HG02840 (cell line): ENCODE data around the gene DACT3.

Source experiments
- ATAC-seq: cut with Tn5 transposase; IDR thresholded peaks from one replicate; pipeline ENCODE4 v1.9.1; 2021; ENCODE audit warnings: mild to moderate bottlenecking, moderate library complexity, moderate number of reproducible peaks; ENCODE audit not compliant: unreplicated experiment, low FRiP score

DACT3 gene

DNA sequence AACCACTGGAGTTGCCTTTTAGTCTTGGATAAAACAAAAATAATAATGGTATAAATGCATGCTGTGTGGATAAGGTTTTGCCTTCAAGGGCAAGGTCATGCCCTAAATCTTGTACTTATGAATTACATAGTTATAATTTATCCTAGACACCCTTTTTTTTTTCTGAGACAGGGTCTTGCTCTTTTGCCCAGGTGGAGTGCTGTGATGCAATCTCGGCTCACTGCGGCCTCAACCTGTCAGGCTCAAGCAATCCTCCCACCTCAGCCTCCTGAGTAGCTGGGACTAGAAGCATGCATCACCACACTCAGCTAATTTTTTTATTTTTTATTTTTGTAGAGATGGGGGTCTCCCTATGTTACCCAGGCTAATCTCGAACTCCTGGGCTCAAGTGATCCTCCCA, 7.7 kb upstream of the DACT3 start:
- ATAC-seq = no peak

DNA sequence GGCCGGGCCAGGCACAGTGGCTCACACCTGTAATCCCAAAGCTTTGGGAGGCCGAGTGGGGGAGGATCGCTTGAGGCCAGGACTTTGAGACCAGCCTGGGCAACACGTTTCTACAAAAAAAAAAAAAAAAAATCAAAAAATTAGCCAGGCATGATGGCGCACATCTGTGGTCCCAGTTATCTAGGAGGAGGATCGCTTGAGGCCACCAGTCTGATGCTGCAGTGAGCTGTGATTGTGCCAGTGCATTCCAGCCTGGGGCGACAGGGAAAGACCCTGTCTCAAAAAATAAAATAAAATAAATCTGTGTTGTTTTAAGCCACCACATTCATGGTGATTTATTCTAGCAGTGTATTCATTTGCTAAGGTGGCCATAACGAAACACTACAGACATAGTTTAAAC, 4.1 kb upstream of the DACT3 start:
- ATAC-seq = no peak

DNA sequence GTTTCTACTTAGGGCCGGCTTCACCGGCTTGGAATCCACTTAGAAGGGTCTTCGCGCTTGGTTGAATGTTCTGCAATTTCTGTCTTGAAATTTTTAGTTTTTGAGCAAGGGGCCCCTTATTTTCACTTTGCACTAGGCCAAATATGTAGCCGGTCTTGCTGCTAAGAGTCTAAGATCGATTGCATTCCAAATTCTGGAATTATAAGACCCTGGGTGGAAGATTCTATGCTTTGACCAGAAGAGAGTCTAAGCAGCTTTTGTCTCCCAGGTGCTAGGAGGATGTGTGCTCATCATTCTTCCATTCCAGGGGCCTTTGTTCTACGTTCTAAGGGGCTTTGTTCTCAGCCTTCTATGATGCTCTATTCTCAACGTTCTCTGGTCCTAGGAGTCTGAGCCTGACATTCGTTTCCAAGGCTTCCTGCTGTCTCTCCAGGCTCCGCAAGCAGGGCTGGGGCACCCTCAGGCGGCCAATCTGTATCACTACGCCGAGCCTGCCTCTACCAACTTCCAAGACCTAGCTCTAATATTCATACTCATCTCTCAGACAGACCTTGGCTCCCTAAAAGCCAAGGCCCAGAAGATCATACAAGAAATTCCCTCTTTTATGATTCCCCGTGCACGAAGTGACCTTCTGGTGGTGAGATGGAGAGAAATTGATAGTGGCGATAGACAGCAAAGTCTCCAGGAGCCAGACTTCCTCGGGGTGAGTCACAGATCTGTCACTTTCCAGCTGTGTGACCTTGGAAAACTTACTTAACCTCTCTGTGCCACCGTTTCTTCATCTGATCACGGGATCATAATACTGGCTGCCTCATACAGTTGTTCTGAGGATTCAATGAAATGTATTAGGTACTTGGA, 982 bp upstream of the DACT3 start:
- no peak for ATAC-seq

DNA sequence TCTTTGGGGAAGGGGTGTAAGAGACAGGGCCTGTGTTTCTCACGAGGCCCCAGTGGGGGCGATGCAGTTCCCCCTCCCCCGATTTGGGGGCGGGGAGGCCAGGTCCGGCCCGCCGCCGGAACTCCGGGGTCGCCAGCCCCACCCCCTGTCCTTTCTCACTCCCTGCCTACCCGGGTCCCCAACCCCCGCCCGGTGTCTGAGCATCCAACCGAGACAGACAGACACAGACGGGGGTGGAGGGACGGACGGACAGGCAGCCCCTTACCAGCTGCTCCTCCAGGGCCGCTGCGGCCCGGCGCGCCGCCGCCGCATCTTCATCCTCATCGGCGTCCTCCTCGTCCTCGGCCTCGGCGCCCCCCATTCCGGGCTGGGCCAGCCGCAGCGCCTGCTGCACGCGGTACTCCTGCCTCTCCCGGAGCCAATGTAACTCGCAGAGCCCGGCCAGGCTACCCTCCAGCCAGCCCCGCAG, 397 bp downstream of the DACT3 start:
- ATAC-seq = peak; percentile 2

DNA sequence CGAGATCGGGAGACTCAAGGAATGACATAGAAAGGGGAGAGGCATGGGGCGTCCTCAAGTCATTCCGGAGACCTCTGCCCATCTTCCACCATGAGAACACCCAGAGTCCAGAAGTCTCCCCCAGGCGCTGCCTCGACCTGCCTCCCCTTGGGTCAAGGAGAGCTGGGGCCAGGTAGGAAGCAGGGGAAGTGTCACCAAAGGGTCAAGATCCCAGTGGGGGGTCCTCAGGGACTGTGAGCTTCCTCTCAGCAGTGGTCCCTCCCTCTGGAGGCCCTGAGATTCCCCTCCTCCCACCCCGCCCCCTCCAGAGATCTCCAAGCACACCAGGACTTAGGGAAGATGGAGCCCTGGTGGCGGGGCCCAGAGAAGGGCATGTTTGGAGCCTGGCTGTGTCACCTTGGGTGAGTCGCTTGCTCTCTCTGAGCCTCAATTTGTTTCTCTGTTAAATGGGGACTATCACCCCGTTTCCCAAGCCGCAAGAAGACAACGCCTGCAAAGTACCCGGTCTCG, 919 bp downstream of the DACT3 start:
- no peak for ATAC-seq

DNA sequence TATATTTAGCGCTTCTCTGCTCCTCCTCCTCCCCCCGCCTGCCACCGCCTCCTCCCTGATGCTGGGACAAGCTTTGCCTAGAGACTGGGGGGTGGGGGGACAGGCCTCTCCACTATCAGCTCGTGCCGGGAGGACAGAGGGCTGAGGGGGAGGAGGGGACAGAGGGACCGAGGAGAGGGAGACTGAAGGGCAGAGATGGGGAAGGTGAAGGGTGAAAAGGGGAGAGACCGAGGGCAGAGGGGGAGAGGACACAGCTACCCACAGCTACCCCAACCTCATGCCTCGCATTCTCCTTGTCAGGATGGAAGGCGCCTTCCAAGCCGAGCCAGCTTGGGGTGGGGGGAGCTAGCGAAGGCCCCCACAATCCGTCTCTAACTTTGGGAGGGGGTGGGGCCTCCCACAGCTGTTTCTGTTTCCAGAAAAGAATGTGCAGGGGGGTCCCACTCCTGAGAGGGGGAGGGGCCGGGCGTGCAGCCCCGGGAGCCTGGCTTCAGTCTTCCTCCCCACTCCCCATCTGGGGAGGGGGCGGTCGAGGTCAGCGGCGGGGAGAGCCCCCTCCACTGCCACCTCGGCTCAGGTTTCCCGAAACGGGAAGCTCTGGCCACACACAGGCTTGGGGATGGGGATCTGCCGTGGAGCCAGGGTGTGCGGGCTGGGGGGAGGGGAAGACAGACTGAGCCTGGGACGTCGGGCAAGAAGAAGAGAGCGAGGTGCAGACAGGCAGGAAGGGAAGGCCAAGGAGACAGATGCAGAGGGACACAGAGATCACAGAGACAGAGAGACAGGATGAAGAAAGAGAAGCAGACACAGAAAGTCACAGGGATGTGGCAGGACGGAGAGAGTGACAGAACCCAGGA, 1.6 kb downstream of the DACT3 start:
- ATAC-seq = no peak

DNA sequence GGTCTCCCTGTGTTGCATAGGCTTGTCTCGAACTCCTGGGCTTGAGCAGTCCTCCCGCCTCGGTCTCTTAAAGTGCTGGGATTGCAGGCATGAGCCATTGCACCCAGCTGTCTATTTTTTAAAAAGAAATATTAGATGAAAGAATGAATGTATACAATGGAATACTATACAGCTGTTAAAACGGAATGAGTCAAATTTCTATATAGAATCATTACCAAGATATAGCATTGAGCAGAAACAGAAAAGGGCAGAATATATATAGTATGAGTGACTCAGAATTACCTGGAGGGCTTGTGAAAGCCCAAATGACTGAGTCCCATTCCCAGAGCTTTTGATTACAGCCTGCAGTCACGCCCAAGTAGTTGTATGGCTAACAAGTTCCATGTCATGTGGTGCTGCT, 4.4 kb downstream of the DACT3 start:
- ATAC-seq = no peak

DNA sequence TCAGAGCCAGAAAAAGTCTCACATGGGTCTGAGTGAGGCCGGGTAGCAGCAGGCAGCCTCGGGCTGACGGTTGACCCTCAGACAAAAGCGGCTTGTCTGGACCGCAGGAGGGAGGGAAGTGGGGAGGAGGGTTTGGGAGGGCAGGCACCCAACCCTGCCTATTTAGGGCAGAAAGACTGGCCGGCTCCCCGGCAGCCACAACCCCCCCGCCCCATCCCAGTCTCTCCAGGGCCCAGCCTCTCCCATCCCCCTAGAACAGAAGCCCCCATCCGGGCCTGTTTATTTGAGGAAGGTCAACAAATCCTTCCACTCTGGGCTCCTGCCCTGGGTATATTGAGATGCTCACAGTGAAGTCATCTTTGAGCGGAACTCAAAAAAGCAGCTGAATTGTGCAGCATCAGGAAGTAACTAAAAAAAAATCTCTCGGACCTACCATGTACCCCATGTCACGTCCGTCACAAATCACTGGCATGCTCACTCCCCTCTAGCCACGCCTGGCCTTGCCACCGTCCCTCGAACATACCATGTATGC, 6.3 kb downstream of the DACT3 start:
- ATAC-seq = no peak

DNA sequence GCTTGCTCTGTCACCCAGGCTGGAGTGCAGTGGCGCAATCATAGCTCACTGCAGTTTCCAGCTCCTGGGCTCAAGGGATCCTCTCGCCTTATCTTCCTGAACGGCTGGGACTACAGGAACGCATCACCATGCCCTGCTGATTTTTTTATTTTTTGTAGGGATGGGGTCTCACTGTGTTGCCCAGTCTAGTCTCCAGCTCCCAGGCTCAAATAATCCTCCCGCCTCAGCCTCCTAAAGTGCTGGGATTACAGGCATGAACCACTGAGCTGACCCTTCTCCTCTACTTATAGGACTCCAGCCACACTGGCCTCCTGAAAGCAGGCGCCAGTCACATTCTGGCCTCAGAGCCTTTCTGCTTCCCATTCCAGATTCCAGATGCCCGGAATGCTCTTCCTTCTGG, 10.5 kb downstream of the DACT3 start:
- ATAC-seq = no peak

DNA sequence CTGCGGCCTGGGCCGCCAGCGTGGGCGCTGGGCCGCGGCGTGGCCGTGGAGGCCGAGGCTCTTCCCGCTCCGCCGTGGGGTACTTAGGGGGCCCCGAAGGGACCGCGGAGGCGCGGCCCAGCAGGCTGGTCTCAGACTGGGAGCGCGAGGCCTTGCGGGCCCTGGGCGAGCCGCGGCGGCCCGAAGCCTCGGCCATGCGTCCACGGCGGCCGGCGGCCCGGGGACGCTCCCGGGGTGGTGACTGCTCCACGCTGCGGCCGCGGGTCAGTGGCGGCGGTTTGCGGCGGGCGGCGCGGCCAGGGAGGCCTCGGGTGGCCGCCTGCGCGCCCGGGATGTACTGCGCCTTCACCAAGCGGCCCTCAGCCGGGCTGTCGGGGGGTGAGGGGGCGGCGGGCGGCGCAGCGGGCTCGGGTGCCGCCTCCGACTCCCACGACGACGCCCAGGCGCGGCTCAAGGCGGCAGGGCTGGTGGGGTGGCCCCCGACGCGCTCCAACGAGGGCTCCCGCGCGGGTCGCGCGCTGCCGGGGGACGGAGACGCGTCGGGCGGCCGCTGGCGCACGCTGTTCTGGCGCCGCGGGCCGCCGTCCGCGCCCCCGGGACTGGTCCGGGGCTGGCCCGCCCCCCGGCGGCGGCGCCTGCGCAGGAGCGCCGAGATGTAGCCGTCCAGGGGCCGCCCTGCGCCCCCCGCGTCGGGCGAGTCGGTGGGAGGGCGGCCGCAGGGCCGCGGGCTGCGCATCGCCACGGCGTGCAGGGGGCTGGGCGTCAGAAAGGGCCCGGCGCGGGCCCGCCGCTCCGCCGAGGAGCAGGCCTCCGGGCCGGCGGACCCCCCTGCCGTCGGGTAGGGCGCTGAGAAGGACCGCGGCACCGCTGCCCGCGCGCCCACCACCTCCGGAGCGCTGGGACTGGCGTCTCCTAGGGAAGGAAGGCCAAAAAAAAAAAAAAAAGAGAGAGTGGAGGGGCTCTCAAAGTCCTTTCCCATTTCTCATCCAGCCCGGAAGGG, 11.7 kb downstream of the DACT3 start:
- no peak for ATAC-seq

DNA sequence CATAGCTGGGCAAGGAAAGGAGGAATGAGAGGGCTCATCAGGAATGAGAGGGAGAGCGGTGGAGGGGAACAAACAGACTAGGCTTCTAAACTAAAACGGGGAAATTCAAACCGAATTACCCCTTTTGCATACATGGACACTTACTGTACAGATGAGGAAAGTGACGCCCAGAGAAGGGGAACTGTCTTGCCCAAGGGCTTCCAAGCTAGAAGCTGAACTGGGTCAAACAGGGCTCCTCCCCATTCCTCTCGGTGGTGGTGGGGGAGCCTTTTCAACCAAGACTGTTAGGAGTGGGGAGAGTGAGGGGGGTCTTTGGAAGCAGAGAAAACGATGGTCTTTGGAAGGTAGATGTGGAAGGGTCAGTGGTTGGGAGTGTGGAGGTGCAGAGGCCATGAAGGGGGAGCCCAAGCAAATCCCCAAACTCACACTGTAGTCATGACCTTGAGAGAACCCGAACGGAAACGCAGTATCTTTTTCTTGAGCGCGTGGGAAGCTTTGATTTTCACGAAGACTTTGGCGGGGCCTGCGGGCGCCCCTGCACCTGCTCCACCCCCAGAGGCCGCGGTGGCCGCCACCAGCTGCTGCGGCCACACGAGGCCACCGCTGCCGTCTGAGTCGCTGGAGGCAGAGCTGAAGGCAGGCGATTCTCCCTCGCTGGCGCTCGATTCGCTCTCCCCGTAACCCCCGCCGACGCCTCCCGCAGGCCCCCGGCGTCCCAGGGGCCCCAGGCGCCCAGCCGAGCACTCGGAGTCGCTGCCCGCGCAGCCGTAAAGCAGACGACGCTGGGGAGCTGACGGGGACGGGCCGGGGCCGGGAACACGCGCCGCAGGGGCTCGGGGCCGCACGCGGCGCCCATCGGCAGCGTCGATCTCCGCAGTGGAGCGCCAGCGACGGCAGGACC, 12.7 kb downstream of the DACT3 start:
- no peak for ATAC-seq

DNA sequence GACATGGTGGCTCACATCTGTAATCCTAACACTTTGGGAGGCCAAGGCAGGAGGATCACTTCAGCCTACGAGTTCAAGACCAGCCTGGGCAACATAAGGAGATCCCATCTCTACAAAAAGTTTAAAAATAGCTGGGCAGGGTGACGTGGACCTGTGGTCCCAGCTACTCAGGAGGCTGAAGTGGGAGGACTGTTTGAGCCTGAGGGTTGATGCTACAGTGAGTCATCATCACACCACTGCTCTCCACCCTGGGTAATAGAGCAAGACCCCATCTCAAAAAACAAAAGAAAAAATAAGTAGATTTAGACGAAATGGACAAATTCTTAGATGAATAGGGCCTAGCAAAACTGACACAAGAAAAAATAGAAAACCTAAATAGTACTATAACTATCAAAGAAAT, 14.6 kb downstream of the DACT3 start:
- no peak for ATAC-seq

DNA sequence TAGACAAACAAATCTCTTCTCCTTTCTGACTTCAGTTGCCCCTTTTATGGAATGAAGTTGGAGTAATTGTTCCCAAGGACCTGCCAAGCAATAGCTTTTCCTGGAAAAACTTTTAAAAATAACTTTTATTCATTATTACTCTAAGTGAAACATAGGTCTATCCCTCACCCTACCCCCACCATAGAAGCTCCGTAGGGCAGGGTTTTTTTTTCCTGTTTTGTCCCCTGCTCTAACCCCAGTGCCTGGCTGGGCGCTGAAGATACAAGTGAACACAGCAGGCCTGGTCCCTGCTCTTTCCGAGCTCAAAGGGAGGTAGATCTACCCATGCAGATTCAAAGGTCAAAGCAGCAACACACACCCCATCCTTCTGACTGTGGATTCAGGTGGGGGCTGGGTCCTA, 16.3 kb downstream of the DACT3 start:
- no peak for ATAC-seq

DNA sequence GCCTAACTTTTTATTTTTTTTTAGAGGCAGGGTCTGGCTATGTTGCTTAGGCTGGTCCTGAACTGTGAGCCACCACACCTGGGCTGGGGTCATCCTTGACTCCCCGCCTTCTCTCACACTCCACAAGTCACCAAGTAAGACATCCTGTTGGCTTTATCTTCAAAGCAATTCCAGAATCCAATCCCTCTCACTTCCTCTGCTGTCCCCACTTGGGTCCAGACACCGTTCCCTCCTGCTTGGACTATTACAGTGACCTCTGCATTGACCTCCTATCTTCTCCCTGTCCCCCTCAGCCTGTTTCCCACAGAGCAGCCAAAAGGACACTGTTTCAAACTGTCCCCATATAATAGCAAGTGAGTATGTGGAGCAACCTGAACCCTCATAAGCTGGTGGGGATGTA, 20.3 kb downstream of the DACT3 start:
- ATAC-seq = no peak

DNA sequence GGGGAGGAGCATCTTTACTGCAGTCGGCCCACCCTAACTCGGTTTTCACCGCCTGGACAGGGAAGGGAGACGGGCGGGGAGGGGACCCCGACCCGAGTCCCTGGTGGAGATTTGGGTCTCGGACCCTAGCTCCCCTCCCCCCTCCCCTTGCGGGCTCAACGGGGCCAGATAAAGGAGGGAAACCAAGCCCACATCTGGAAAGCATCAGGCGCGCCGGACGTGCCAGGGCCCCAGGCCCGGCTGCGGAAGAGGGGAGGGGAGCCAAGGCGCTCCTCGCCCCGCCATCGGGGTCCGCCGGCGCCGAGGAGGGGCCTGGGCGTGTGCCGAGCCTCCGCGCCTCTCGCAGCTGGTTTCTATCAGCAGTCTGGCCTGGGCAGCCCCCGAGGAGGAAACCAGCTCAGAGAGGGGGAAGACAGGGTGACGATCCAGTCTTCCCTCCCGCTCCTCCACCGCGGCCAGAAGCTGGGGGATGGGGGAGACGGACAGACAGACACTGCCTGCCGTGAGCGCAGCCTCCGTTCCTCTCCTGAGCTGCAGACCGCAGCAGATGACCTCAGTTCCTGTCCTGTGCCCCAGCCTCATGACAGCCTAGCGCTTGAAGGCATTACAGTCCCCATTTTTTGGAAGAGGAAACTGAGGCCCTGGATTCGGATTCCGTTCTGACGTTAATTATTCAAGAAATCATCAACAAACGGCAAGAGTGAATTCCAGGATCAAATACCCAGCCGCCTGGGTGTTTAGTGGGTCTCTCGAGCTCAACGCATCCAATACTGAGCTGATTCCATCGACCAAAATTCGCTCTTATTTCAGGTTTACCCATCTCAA, 21.4 kb downstream of the DACT3 start:
- ATAC-seq = no peak

DNA sequence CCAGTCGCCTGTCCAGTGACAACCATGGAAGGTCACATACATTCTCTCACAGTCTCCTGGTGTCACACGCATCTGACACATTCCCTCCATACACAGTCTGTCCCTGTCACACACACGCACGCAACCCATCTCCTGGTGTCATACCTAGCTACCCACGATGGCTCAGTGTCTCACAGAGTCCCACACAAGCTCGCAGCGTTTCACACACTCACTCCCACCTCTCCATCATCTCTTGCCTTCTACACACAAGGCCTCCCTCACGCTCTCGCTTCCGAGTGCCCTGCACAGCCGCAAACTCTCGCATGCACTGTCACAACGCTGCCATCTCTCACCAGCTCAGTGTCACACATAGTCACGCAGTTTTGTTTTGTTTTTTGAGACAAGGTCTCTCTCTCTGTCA, 23.8 kb downstream of the DACT3 start:
- ATAC-seq = no peak

DNA sequence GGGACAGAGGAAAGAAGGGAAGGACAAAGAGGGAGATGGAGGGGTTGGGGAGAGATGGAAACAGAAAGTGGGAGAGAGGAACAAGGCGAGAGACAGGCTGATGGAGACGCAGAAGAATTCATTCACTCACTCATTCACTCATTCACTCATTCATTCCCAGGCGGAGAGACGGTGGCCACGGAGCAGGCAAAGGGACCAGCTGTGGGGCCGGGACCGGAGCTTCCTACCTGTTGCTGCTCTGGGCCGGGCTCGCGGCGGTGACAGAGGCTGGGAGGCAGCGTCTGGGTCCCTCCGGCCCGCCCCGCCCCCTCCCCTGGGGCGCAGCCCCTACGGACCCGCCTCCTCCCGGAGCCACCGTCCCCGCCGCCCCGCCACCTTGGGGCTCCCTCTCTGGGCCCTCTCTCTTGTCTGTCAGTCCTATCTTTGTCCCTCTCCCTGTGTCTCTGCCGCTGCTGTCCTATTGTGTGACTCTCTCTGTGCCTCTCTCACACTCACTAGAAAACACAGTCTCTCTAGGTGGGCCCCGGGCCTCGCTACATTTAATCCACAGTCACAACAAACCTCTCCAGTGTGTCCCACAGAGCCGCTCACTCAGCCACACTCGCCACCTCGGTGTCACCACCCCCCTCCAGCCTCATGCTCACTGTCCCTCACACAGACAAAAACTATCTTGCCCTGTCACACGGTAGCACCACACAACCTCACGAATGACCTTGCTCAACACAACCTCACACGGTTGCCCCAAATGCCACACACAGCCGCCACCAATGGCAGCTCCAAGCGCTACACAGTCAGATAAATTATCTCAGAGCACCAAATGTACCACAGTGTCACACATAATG, 24.8 kb downstream of the DACT3 start, which contains the start of gene GNG8:
Gene GNG8 (minus strand): TSS at position 283 of the 842 bp plus-strand sequence. CDS start 1,520 bp downstream, outside the sequence.
- no peak for ATAC-seq
